DND-41 (cell line): ENCODE data around the gene GRID1.

Experiments used
- ATAC-seq: fragments of 200-7000 bp; cut with Tn5 transposase; 3 replicates; pipeline ENCODE4 v1.9.1; 2021; ENCODE audit warnings: low read depth; ENCODE audit not compliant: insufficient read depth
- DNase-seq: peaks from one replicate; pipeline ENCODE4 v3.0.0-alpha.2; 2020
- H2AFZ ChIP-seq: 2 replicates; pipeline ENCODE4 v1.6.0; 2012; ENCODE audit warnings: low read depth, low read length
- H3K27ac ChIP-seq: 2 replicates; pipeline ENCODE4 v1.5.1; 2012; ENCODE audit warnings: low read length, inconsistent platforms
- H3K27me3 ChIP-seq: fragments of 200-600 bp; sonication (generic); 2 replicates; pipeline ENCODE4 v1.6.0; 2012; ENCODE audit warnings: low read length, mild to moderate bottlenecking, inconsistent platforms; ENCODE audit not compliant: insufficient read depth, poor library complexity
- H3K36me3 ChIP-seq: 2 replicates; pipeline ENCODE4 v1.5.1; 2012; ENCODE audit warnings: low read length, inconsistent platforms; ENCODE audit not compliant: insufficient read depth
- H3K4me1 ChIP-seq: 2 replicates; pipeline ENCODE4 v1.5.1; 2012; ENCODE audit warnings: mild to moderate bottlenecking, low read length; ENCODE audit not compliant: insufficient read depth
- H3K4me2 ChIP-seq: 2 replicates; pipeline ENCODE4 v1.6.0; 2012; ENCODE audit warnings: mild to moderate bottlenecking, moderate library complexity, low read length, inconsistent platforms; ENCODE audit not compliant: insufficient read depth
- H3K4me3 ChIP-seq, 2 experiments: fragments of 200-600 bp in 1 of 2; shearing (Covaris generic) in 1 of 2; 2 replicates each; pipeline ENCODE4 v1.5.1; 2012 to 2016; ENCODE audit warnings: inconsistent platforms in 2 of 2, low read length in 2 of 2, mild to moderate bottlenecking in 2 of 2, low read depth in 1 of 2, moderate library complexity in 1 of 2
- H3K79me2 ChIP-seq: 2 replicates; pipeline ENCODE4 v1.6.0; 2012; ENCODE audit warnings: low read length, inconsistent platforms; ENCODE audit not compliant: insufficient read depth
- H3K9ac ChIP-seq: 2 replicates; pipeline ENCODE4 v1.6.0; 2012; ENCODE audit warnings: low read depth, mild to moderate bottlenecking, inconsistent platforms, low read length, moderate library complexity
- H3K9me3 ChIP-seq: 2 replicates; pipeline ENCODE4 v1.5.1; 2012; ENCODE audit warnings: low read length, moderate library complexity, mild to moderate bottlenecking, inconsistent platforms; ENCODE audit not compliant: insufficient read depth, severe bottlenecking
- H4K20me1 ChIP-seq: 2 replicates; pipeline ENCODE4 v1.6.0; 2012; ENCODE audit warnings: low read length; ENCODE audit not compliant: insufficient read depth
- EZH2 ChIP-seq: IDR thresholded peaks from 3 replicates; pipeline ENCODE4 v1.6.1; 2012; ENCODE audit warnings: borderline replicate concordance, low read depth, mild to moderate bottlenecking, moderate library complexity, low read length, inconsistent platforms; ENCODE audit not compliant: severe bottlenecking
- TF ChIP-seq, protein P1 (sequence below): IDR thresholded peaks from 2 replicates; pipeline ENCODE4 v1.5.1; 2012; ENCODE audit warnings: borderline replicate concordance, low read length, moderate library complexity, mild to moderate bottlenecking; ENCODE audit not compliant: poor library complexity, severe bottlenecking; ENCODE audit errors: extremely low read depth

GRID1 gene

DNA sequence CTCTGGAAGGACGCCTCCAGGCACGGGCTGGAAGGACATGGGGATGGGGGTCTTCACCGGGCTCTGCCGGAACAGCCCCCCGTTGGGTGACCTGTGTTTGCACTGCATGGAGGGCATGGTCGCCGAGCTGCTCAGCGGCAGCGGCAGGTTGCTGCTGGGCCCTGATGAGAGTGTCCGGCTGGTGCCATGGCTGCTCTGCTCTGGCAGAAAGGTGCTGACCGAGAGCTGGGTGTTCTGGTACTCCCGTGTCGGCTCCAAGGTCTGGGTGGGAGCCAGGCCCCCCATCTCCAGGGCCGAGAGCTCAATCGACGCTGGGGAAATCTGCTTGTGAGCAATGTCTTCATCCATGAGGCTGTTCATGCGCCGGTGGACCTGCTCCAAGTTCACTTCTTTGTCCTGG is 764.3 kb downstream of the GRID1 start:
- H3K79me2 ChIP-seq = no peaks in the 10 kb centered on the region
- H3K4me2 ChIP-seq = no peak overlapping the region
- no peak overlapping the region for H3K9ac ChIP-seq
- no peak overlapping the region for H3K4me3 ChIP-seq
- TF ChIP-seq EZH2 = no peak
- TF ChIP-seq, protein P1, sequence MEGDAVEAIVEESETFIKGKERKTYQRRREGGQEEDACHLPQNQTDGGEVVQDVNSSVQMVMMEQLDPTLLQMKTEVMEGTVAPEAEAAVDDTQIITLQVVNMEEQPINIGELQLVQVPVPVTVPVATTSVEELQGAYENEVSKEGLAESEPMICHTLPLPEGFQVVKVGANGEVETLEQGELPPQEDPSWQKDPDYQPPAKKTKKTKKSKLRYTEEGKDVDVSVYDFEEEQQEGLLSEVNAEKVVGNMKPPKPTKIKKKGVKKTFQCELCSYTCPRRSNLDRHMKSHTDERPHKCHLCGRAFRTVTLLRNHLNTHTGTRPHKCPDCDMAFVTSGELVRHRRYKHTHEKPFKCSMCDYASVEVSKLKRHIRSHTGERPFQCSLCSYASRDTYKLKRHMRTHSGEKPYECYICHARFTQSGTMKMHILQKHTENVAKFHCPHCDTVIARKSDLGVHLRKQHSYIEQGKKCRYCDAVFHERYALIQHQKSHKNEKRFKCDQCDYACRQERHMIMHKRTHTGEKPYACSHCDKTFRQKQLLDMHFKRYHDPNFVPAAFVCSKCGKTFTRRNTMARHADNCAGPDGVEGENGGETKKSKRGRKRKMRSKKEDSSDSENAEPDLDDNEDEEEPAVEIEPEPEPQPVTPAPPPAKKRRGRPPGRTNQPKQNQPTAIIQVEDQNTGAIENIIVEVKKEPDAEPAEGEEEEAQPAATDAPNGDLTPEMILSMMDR = no peak
- no peaks in the 10 kb centered on the region for H3K27me3 ChIP-seq
- no peak overlapping the region for H2AFZ ChIP-seq
- H3K36me3 ChIP-seq = no peaks in the 10 kb centered on the region
- no peaks in the 10 kb centered on the region for H3K9me3 ChIP-seq
- DNase-seq = no peak
- ATAC-seq = no peak
- no peaks in the 10 kb centered on the region for H4K20me1 ChIP-seq
- no peak overlapping the region for H3K27ac ChIP-seq
- H3K4me1 ChIP-seq = no peaks in the 10 kb centered on the region

DNA sequence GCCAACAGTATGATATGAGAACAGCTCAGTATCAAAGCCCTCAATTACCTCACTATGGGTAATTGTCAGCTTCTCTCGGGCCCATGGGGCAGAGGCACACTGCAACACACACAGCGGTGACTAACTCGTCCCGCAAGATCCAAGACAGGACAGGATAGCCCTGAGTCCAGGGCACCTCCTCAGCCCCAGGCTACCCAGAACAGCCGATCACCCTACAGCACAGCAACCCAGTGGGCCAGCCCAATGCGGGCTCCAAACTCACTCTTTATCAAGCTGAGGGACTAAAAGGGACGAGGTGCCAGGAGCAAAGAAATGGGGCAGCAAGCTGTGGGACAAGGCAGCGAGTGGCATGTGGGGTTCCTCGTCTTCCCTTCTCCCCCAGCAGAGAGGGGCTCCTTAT is 765.1 kb downstream of the GRID1 start:
- Histone ChIP-seq H2AFZ (no peak overlapping the region), H3K27me3 (no peaks in the 10 kb centered on the region), H4K20me1 (no peaks in the 10 kb centered on the region), H3K27ac (no peak overlapping the region), H3K4me1 (no peaks in the 10 kb centered on the region), H3K79me2 (no peaks in the 10 kb centered on the region), H3K4me3 (no peak overlapping the region), H3K36me3 (no peaks in the 10 kb centered on the region), H3K9ac (no peak overlapping the region), H3K9me3 (no peaks in the 10 kb centered on the region), H3K4me2 (no peak overlapping the region)
- TF ChIP-seq, protein P1 = no peak
- no peak for TF ChIP-seq EZH2
- no peak for DNase-seq
- no peak for ATAC-seq

DNA sequence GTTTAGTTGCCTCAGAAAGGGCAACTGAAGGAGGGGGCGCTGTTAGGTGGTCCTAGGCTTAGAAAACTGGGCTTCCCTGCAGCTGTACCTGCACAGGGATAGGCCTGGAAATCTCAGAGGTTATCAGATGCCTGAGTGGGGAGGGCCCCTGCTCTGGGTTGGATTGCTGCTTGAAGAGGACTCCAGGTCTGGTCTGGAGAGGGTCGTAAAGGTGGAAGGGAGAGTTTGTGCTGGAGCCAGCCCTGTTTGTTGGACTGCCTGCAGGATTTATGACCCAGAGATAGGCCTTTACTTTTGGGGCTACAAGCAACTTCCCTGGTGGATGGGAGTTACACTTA is 765.9 kb downstream of the GRID1 start:
- ATAC-seq = no peak
- TF ChIP-seq, protein P1 = no peak
- TF ChIP-seq EZH2 = no peak
- no peak overlapping the region for H2AFZ ChIP-seq

DNA sequence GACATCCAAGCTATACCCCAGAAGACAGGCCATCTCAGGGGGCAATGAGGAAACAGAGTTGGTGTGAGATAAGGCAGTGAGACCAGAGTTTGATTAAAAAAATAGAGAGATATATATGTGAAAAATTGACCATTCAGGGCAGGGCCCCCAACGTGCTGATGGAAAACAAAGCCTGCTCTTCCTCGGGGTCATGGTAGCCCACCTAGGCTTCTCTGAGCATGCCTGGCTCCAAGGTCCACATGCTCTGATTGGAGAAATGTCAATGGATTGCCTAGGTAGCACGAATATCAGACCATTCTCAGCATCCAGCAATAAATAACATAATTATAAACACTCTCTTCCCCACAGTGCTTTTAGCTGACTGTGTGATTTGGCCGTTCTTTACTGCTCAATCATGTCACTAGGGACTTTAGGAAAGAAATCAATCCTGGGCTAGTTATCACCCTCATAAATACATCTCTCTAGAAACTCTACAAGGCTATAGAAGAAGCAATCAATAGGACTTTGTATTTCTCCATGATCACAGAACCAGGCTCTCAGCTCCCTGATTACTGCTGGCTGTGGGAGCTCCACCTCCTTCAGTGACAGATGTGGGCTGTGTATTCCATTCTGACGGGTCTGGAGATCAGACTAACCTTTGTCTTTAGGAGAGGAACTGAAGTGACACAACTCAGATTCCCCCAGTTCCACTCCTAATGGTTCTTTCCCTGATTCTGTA is 766.4 kb downstream of the GRID1 start:
- Histone ChIP-seq H3K4me1 (no peaks in the 10 kb centered on the region), H3K27me3 (no peaks in the 10 kb centered on the region), H3K79me2 (no peaks in the 10 kb centered on the region), H3K9ac (no peak overlapping the region), H3K4me3 (no peak overlapping the region), H3K4me2 (no peak overlapping the region), H3K27ac (no peak overlapping the region), H3K36me3 (no peaks in the 10 kb centered on the region), H2AFZ (no peak overlapping the region), H3K9me3 (no peaks in the 10 kb centered on the region), H4K20me1 (no peaks in the 10 kb centered on the region)
- no peak for DNase-seq
- no peak for TF ChIP-seq EZH2
- TF ChIP-seq, protein P1 = no peak
- no peak for ATAC-seq

More for the DNA sequence above, 765.9 kb downstream of the GRID1 start:
- Histone ChIP-seq H4K20me1 (no peaks in the 10 kb centered on the region), H3K27me3 (no peaks in the 10 kb centered on the region), H3K27ac (no peak overlapping the region), H3K79me2 (no peaks in the 10 kb centered on the region), H3K9ac (no peak overlapping the region), H3K9me3 (no peaks in the 10 kb centered on the region), H3K36me3 (no peaks in the 10 kb centered on the region), H3K4me1 (no peaks in the 10 kb centered on the region), H3K4me3 (no peak overlapping the region), H3K4me2 (no peak overlapping the region)
- no peak for DNase-seq
